Measurements from ENCODE around the gene GLIPR1L1.
A peak's percentile ranks its signal among the peaks of the same experiment; 100 is the strongest.
"Not testable (repeated sequence)": the region's sequence is repeated elsewhere in the genome, so short reads cannot be mapped to it uniquely, and the experiment has no call there.

GLIPR1L1 gene, protein sequence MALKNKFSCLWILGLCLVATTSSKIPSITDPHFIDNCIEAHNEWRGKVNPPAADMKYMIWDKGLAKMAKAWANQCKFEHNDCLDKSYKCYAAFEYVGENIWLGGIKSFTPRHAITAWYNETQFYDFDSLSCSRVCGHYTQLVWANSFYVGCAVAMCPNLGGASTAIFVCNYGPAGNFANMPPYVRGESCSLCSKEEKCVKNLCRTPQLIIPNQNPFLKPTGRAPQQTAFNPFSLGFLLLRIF

DNA sequence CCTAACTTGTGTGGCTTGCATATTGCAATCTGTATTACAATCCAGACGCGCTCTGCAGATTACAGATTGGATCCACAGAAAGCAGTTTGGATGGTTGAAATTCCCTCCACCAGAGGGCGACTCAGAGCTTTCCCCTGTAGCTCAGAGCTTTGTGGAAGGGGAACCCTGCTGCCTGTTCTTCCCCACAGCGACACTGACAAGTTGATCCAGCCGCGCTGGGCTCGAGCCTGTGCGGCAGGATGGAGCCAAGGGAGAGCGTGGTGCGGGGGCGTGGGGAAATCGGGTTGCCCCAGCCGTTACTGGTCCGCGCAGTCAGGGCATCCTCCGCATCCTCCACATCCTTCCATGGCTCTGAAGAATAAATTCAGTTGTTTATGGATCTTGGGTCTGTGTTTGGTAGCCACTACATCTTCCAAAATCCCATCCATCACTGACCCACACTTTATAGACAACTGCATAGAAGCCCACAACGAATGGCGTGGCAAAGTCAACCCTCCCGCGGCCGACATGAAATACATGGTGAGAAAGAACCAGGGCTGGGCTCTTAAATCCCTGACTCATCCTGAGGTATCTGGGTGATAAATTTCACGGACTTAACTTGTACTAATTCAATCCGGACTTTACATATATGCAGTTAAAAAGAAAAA is at the start of gene GLIPR1L1:
GLIPR1L1 (plus strand) TSS at position 287 of the 647 bp plus-strand sequence; CDS start at position 346, 59 bp downstream.
- peak; percentile 83 to 86 for DNase-seq

DNA sequence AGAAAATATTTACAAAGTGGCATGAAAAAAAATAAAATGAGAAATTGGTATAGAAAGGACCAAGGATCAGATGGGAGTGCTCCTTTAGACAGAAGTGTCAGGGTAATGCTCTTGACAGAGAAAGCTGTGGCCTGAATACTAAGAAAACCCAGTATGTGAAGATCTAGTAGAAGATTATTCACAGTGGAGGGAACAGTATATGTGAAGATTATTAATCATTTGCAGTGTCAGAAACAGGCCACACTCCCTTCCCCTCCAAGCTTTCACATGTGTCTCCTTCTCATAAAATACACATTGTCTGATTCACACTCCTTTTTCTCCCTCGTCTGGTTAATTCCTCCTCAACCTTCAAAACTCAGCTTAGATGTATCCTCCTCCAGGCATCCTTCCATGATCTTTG is 45.6 kb upstream of the GLIPR1L1 start:
- no peak for DNase-seq

- peak in 1 of 2 experiments; percentile 13 for DNase-seq
Measured at GRCh38 chr12:75289753-75290152, 44.7 kb upstream of the GLIPR1L1 start.

- no peak for DNase-seq
Measured at GRCh38 chr12:75291014-75291413, 43.5 kb upstream of the GLIPR1L1 start.

- no peak for DNase-seq
Measured at GRCh38 chr12:75294336-75294735, 40.1 kb upstream of the GLIPR1L1 start.

DNA sequence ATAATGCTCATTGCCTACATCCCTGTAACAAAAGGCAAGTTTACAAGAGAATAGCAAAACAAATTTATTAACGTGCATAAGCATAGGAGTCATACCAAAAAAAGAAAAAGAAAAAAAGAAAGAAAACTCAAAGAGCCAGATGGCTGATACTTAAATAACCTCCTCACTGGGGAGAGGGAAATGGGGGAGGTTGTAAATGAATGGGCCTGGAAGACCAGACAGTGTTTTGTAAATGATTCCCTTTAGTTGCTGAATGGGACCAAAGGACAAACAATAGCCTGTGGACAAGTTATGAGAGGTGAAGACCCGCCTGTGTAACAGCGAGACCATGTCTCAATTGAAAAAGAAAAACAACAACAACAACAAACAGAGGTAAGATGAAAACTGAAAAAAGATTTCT is 39.7 kb upstream of the GLIPR1L1 start:
- no peak for DNase-seq

GRCh38 chr12:75302225-75302624 is 32.2 kb upstream of the GLIPR1L1 start:
- no peak for DNase-seq

DNA sequence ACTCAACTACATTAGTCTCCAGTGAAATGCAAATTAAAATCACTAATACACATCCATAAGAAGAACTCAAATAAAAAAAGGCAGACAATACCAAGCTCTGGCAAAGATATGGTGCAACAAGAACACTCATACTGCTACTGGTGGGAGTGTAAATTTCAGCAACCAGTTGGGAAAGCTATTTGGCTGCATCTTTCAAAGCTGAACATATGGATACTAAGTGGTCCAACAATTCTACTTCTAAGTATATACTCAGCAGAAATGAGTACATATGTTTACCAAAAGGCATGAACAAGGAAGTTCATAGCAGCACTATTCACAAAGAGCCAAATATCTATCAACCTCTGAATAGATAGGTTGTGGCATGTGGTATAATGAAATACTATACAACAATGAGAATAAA is 31.7 kb upstream of the GLIPR1L1 start:
- DNase-seq, result no peak

- no peak for DNase-seq
Measured at GRCh38 chr12:75305412-75306332, 28.8 kb upstream of the GLIPR1L1 start.

DNA sequence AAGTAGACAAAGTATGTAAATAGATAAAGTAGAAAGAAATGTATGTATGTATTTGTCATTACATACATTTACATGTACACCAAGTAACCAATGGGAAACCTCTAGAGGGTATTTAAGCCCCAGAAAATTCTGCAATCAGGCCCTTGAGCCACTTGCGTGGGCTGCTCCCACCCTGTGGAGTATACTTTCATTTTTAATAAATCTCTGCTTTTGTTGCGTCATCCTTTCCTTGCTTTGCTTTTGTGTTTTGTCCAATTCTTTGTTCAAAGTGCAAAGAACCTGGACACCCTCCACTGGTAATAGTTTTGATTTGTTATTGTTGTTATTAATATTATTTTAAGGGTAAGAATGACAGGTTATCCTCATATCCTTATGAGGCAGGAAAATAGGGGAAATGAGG is 26.2 kb upstream of the GLIPR1L1 start:
- DNase-seq, result no peak

DNA sequence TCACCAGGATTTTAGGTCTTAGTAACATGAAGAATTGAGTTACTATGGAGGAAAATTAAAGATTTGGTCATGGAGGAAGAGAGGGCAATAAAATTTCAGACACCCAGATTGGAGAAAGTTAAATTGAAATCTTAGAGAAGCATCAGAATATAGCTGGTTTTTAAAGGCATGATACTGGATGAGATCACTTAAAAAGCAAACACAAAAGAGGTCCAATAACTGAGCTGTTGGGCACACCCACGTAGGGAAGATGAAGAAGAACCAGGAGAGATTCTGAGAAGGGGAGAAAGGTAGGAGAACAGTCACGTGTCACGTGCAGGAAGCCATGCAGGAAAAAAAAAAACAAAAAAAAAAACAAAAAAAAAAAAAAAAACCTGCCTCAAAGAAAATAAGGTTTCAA is 23.1 kb upstream of the GLIPR1L1 start:
- no peak for DNase-seq

- DNase-seq, result no peak
Measured at GRCh38 chr12:75315518-75315917, 19.0 kb upstream of the GLIPR1L1 start.

- DNase-seq, result no peak
Measured at GRCh38 chr12:75317784-75318183, 16.7 kb upstream of the GLIPR1L1 start.

DNA sequence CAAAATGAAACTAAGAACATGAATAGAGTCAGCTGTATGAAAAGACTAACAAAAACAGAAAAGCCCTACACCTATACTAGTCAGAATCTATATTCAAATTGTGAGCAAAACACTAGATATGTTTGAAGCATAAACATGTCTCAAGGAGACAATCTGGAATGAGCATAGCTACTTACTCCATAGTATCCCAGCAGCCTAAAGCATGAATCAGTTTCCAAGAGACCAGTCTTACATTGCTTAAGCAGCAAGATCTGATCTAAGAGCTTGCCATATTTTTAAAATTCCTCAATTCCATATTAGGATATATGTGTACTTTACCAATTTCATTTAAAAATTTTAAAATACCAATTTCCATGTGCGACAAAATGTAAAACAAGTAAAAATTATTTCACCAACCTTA is 12.0 kb upstream of the GLIPR1L1 start:
- no peak for DNase-seq

DNA sequence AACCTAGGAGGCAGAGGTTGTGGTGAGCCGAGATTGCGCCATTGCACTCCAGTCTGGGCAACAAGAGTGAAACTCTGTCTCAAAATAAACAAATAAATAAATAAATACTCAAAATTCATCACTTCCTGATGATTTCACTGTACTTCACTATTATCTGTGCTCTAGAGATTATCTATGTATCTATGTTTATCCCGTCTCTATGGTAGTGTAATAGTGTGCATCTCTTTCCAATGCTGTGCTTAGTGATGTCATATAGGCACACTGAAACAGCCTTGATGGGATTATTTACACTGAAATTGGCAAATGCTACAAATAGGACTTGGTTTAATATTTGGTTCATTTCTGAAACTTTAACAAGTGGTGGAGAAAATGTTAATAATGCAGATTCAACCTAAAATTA is 10.8 kb upstream of the GLIPR1L1 start:
- no peak for DNase-seq

DNA sequence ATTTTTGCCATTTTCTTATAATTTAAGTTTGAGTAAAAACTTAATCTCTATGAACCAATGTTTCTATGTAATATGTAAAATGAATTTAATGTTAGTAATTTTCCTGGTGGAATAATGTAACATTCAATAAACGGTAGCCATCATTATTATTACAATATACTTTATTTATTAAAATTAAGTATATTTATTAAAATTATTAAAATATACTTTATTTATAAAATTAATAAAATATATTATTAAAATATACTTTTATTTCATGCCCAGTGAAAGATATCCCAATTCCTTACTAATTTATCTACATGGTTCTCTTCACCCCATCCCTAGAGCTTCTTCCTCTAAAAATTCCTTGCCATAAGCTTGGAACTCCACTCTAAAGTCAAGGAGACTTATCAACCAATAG is 6.8 kb upstream of the GLIPR1L1 start:
- no peak for DNase-seq

- peak; percentile 75 to 83 for DNase-seq
Measured at GRCh38 chr12:75329918-75330826, 4.3 kb upstream of the GLIPR1L1 start, which contains the start of gene CAPS2. Gene CAPS2 (minus strand): TSS chr12:75330324. CDS start chr12:75326498, 3,826 bp downstream.

- no peak for DNase-seq
Measured at GRCh38 chr12:75337905-75338304, 3.4 kb downstream of the GLIPR1L1 start.

- no peak for DNase-seq
Measured at GRCh38 chr12:75341873-75342272, 7.4 kb downstream of the GLIPR1L1 start.

GRCh38 chr12:75345531-75345930 is 11.1 kb downstream of the GLIPR1L1 start:
- DNase-seq, result no peak

GRCh38 chr12:75346215-75346614 is 11.7 kb downstream of the GLIPR1L1 start:
- DNase-seq, result not testable (repeated sequence)

GRCh38 chr12:75349946-75350345 is 15.5 kb downstream of the GLIPR1L1 start:
- no peak for DNase-seq
